Activated CD4-positive, alpha-beta T cell treated with anti-CD3 and anti-CD28 coated beads, Interleukin-2, amount 50 U/mL, for 48 hours (primary cell): Measurements from ENCODE around the gene VMP1.
"Not testable (repeated sequence)": the region's sequence is repeated elsewhere in the genome, so short reads cannot be mapped to it uniquely, and the experiment has no call there.

Experiments
- DNase-seq, 2 experiments: peaks; one replicate each; pipeline ENCODE4 v3.0.0-alpha.2; 2020

VMP1 gene

DNA sequence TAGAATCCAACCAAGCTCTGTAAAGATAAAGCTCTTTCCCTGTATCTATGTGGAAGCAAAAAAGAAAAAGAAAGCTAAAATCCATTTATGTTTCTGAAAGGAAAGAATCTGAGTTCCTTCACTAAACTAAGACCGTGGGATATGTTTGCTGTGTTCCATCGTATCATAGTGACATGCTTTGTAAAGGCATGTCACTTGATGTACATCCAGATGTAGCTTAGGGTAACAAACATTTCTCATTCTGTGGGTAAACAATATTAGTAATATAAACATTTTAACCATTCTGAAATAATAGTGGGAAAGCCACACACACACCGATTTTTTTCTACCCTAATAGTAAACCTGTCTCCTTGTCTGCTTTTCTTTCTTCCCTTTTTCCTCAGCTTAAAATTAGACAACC is 107.2 kb downstream of the VMP1 start:
- DNase-seq, result no peak

DNA sequence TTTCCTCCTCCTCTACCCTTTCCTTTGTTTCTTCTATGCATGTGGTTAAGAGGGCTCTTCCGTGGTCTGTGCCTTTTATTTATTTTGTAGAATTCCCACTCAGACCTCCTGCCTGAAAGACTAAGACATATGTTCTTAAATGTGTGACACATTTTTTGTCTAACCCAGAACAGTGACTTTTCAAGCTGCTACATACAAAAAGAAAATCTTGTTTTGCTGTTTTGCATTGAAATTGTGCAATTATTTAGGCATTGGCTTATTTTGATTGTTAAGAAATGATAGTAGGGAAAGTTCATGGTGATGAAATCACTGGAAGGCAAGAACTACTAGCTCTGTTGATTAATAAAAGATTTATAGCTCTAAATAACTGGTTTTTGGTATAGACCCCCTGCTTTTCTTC is 108.5 kb downstream of the VMP1 start:
- no peak for DNase-seq

DNA sequence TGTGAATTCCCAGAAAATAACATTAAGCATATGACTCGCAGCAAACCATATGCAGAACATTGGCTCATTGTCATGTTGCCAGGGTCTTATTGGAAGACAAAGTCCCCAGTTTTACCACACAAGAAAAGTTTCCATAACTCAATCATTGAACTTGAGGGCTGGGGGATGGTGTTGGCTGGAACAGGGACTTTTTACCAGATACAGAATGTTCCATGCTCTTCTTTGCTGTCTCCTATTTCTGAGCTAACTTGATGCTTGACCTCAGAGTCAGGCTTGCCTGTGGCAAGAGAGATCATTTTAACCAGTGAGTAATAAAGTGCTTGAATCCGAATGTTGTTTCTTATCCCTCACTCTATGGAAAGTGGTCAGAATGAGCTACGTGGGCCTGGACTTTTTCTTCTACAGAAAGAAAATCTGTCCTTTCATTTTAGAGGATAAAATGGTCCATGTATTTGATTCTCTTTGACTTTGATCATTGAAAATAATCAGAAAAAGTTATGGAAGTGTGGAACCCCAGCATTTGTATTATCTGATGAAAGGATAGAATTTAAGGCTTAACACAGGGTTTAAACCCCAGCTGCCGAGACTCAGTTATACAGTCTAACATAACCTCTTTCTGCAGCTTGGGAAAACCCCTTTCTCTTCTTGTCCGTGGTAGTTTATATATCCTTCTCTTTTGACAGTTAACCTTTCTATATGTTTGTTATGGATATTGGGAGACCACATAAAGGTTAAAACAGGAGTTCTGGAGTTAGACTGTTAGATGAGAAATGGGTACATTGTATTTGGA is 118.3 kb downstream of the VMP1 start:
- DNase-seq, result peak in 1 of 2 experiments; percentile 63

DNA sequence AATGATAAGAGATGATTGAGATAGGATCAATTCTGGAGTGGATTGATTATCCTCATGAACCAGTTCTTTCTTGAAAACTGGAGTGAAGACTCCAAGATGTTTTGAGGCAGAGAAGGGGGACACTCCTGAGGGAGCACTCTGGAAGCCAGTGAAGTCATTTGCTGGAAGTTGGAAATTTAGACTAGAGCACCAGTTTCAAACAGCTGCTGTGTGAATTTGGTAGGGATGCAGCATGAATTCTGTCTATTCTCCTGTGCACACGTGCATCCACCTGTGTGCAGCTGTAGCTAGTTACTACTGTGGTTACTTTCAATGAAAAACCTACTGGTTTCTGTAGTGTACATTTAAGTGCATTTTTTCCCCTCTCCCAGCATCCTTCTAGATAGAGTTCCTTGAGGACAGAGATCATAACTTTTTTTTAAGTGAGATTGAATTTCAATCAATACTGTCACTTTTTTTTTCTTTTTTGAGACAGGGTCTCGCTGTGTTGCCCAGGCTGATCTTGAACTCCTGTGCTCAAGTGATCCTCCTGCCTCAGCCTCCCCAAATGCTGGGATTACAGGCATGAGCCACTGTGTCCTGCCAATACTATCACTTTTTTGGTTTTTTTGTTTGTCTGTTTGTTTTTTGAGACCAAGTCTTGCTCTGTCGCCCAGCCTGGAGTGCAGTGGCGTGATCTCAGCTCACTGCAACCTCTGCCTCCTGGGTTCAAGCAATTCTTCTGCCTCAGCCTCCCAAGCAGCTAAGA is 119.4 kb downstream of the VMP1 start:
- no peak for DNase-seq

DNA sequence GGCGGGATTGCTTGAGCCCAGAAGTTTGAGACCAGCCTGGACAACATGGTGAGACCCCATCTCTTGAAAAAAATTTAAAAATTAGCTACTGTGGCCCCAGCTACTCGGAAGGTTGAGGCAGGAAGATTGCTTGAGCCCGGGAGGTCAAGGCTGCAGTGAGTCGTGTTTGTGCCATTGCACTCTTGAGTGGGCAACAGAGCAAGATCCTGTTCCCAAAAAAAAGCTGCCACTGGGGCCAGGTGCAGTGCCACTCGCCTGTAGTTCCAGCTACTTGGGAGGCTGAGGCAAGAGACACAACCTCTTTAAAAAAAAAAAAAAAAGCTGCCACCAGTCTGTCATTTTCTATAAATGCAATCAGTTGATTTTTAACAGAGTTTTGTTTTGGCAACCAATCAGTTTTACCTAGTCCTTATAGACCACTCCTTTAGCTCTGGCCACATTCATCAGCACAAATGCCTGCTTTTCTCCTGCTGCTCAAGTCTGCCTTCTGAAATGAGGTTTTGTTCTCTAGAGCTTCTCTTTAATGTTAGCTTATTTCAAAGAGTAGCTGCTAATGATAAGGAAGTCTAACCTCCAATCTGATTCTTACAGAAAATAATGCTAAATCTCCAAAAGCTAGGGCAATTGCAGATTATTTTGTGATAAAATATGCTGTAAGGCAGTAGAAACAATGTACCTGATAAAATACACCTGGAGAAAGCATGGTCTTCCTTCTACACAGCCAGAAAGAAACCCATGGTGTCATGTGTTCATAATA is 120.4 kb downstream of the VMP1 start:
- DNase-seq, result no peak

DNA sequence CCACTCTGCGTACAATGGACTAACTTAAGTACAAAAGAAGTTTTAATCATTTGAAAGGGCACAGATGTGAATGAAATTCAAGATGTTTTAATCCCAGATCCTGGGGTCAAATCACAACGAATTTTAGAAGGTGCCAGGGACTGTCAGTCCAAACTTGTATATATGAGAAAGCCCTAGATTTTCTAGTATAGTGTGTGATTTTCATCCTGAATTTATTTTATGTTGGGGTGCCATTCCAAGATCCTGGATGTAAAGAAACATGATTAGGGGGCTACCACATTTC is 121.0 kb downstream of the VMP1 start:
- no peak for DNase-seq

DNA sequence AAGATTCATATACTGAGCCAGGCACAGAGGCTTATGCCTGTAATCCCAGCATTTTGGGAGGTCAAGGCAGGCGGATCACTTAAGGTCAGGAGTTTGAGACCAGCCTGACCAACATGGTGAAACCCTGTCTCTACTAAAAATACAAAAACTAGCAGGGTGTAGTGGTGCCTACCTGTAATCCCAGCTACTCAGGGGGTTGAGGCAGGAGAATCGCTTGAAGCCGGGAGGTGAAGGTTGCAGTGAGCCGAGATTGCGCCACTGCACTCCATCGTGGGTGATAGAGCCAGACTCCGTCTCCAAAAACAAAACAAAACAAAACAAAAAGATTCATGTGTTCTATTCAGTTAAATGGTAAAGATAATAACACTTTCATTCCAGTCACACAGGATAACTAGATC is 121.4 kb downstream of the VMP1 start:
- DNase-seq, result peak in 1 of 2 experiments; percentile 59

DNA sequence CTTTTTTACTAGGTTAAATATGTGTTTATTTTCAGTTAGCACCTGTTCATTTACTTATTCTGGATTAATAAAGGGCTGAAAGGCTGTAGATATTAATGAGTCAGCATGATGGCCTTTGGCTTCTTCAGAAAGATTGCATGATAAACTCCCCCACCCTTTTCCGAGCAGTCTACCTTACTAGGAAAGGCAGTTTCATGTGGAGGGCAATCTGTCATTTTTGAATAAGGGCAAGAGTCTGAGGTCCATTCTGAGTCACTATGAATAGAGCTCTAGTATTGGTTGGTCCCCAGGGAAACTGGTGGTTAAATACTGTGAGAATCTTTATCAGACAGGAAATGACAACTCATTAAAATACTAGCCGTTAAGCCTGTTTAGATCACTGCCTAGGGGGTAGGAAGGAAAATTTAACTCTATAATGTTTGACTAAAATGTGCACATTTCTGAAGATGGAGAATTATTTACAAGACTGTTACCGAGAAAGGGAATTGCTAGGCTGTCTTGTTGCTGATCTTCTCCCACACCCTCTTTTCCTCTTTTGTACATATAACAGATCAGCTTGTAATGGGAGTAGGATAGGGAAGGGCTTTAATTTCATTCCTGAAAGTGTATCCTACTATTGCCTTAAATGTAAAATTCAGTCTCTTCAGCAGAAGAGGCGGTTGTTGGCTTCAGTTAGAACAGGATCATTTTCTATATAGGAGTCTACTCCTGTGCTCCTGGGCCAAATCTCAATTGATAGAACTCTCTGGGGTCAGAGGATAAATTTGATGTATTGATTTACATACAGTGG is 122.0 kb downstream of the VMP1 start:
- no peak for DNase-seq

DNA sequence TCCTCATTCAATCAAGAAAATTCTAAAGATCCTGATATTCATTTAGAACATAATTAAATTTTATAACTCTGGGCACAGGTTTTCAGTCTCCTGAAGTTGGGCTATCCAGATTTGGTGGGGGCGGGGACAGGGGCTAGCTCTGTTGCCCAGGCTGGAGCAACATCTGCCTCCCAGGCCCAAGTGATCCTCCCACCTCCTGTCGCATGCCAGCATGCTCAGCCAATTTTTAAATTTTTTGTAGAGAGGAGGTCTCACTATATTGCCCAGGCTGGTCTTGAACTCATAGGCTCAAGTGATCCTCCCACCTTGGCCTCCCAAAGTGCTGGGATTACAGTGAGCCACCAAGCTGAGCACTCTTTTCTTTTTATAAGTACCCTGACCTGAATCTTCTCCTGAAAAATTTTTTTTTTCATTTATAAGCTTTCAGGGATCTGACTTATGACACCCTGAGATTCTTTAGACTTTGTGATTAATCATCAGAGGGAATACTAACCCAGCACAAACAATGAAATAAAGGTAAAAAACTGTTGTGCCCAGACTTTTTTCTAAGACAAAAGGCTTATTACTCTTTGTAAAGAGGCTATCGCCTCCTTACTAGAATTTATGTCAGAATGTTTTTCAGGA is 122.7 kb downstream of the VMP1 start:
- peak; percentile 67 to 72 for DNase-seq

DNA sequence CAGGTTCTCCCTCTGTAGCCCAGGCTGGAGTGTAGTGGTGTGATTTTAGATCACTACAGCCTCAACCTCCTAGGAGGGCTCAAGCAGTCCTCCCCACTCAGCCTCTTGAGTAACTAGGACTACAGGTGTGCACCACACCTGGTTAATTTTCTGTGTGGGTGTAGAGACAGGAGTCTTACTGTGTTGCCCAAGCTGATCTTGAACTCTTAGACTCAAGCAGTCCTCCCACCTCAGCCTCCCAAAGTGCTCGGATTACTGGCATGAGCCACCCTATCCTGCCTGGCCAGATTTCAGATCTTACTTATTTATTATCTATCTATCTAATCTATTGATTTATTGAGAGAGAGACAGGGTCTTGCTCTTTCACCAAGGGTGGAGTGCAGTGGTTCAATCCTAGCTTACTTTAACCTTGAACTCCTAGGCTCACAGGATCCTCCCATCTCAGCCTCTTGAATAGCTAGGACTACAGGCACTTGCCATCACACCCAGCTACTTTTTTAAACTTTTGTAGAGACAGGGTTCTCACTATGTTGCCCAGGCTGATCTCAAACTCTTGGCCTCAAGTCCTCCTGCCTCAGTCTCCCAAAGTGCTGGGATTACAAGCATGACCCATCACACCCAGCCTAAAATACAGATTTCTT is 123.5 kb downstream of the VMP1 start:
- DNase-seq, result peak in 1 of 2 experiments; percentile 44

DNA sequence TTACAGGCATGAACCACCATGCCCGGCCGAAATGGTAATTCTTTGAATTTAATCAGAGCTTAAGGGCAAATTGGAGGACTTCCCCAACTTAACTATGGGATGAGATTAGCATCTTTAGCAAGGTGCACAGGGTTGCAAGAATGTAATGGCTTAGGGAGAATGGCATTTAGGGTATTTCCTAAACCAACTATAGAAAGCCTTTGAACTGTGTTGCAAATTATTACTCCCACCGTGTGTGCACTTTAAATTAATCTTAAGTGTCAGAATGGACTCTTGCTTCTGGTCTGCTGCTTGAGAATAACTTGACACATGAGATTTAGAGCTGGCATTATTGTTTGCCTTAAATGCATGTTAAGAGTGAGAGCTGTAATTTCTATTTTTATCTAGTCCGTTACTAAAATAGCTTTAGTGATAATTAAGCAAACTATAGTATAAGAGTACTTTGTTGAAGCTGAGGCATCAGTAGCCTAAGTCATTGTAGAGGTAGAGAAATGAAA is 125.5 kb downstream of the VMP1 start:
- DNase-seq, result no peak

DNA sequence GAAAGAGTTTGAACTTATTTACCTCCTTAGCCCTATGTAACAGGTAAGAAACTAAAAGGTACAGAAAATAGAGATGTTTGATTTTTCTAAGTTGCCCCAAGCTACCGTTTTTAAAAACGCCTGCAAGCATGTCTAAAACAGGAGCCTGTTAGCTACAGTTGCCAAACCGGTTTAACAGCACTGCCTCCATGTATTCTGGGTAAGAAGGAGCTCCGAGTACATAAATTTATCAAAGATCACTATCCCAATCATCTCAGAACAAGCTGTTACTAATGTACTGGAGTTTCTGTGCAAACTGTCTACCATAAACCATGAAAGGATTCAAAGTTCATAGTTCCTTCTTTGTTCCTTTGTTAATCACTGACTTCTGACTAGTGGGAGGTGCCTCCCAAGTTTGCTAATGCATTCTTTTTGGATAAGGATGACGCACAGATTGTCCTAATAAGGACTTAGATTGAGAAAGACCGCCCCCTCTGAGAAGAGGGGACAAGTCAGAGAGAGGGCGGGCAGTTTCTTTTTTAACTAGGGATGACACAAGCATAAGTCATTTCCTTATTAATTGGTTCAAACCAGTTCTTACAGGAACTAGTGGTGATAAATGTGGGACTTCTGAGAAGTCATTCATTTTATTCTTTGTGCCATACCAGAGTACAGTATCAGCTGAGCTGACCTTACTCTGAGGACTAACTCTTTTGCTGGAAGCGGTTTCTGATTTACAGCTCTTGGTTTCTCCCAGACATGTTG is 130.0 kb downstream of the VMP1 start:
- peak in 1 of 2 experiments; percentile 63 for DNase-seq

DNA sequence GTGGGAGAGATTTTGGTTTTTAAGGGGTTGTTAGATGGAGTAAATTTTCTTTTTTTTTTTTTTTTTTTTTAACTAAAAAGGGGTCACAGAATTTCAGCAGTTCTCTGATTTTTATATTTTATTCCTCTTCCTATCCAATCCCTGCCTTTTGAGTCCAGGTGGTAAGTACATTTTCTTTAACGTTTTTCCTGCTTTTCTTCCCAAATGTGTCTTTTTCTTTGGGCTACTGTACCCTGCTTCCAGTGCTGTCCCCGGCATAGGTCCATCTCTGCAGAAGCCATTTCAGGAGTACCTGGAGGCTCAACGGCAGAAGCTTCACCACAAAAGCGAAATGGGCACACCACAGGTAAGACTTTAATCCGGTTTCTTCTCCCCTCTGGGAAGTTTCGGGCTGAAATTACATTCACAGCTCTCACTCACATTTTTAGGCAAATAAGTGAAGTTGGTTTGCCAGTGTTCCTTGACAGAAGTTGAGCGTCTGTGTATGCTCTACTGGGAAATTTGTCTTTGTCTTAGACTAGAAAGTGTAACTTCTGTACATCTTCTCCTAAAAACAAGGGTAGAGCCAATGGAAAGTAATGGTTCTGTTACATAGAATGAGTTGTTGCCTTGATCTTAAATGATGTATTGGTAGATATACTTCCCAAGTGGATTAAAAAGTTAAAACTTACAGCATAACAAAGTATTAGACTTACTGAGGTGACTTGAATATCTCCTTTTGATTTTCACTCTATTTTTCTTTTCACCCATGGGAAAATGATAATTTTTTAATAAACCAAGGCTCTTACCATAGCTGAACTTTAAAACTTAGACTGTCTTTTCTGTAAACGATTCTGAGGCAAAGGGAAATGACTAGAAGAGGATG is 130.8 kb downstream of the VMP1 start:
- DNase-seq, result peak in 1 of 2 experiments; percentile 58

DNA sequence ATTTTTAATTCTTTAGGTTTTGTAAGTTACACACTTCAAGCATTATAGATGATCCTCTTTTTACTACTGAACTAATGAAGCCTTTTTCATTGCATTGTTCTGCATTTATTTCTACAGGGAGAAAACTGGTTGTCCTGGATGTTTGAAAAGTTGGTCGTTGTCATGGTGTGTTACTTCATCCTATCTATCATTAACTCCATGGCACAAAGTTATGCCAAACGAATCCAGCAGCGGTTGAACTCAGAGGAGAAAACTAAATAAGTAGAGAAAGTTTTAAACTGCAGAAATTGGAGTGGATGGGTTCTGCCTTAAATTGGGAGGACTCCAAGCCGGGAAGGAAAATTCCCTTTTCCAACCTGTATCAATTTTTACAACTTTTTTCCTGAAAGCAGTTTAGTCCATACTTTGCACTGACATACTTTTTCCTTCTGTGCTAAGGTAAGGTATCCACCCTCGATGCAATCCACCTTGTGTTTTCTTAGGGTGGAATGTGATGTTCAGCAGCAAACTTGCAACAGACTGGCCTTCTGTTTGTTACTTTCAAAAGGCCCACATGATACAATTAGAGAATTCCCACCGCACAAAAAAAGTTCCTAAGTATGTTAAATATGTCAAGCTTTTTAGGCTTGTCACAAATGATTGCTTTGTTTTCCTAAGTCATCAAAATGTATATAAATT is 132.3 kb downstream of the VMP1 start:
- no peak for DNase-seq

DNA sequence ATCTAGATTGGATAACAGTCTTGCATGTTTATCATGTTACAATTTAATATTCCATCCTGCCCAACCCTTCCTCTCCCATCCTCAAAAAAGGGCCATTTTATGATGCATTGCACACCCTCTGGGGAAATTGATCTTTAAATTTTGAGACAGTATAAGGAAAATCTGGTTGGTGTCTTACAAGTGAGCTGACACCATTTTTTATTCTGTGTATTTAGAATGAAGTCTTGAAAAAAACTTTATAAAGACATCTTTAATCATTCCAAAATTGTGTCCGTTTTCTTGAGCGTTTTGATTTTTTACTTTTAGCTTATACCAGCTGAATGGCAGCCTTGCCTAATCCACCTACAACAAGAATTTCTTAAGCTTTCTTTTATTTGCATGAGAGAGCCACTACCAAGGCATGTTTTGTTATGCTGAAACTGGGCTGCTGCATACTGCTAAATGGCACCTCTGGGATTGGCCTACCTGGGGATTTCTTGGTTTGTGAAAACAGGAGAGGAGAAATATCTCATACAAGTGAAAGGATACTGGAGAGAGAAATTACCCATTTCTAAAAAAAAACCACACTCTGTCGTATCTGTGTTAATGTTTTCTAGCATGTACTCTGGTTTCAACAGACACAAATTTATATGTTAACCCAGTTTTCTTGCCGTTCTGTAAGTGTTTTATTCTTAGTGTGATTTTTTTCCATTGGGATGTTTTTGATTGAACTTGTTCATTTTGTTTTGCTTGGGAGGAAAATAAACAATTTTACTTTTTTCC is 133.1 kb downstream of the VMP1 start:
- DNase-seq, result no peak

DNA sequence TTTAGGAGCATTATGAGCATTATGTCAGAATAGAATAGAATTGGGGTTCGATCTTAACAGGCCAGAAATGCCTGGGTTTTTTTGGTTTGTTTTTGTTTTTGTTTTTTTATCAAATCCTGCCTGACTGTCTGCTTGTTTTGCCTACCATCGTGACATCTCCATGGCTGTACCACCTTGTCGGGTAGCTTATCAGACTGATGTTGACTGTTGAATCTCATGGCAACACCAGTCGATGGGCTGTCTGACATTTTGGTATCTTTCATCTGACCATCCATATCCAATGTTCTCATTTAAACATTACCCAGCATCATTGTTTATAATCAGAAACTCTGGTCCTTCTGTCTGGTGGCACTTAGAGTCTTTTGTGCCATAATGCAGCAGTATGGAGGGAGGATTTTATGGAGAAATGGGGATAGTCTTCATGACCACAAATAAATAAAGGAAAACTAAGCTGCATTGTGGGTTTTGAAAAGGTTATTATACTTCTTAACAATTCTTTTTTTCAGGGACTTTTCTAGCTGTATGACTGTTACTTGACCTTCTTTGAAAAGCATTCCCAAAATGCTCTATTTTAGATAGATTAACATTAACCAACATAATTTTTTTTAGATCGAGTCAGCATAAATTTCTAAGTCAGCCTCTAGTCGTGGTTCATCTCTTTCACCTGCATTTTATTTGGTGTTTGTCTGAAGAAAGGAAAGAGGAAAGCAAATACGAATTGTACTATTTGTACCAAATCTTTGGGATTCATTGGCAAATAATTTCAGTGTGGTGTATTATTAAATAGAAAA is 133.8 kb downstream of the VMP1 start:
- DNase-seq, result peak in 1 of 2 experiments; percentile 44

DNA sequence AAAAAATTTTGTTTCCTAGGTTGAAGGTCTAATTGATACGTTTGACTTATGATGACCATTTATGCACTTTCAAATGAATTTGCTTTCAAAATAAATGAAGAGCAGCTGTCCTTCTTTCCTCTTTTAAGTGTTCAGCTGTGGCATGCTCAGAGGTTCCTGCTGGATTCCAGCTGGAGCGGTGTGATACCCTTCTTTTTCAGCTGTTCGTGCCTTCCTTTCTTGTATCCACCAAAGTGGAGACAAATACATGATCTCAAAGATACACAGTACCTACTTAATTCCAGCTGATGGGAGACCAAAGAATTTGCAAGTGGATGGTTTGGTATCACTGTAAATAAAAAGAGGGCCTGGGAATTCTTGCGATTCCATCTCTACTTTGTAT is 134.4 kb downstream of the VMP1 start:
- not testable (repeated sequence) for DNase-seq
